A549 (cell line): ENCODE results near the gene VPS54. TPM values are rescaled to one million over a fixed set of nuclear protein-coding genes. Genes with fewer than 3 reads are reported as not detected.

Source experiments
- ATAC-seq, 2 experiments: fragments of 200-7000 bp in 1 of 2; fragments of >200 bp in 1 of 2; cut with Nextera tagmentation in 1 of 2; cut with Tn5 transposase in 1 of 2; 3 replicates each; pipeline versions ENCODE4 v1.8.0 to v1.9.1; 2018 to 2020; ENCODE audit warnings: mild to moderate bottlenecking in 1 of 2, moderate library complexity in 1 of 2
- CTCF ChIA-PET: fragments of 300-600 bp; sonication (Branson Sonifier 250); formaldehyde crosslinking; extraction: SDS; loops from one replicate; lab custom pipeline; 2021; ENCODE audit warnings: antibody characterized with exemption, inconsistent platforms; lab: Yijun Ruan, JAX
- POLR2A ChIA-PET: fragments of 350-600 bp; formaldehyde crosslinking; extraction: SDS; loops from one replicate; lab custom pipeline; 2021; ENCODE audit warnings: antibody characterized with exemption, inconsistent platforms; lab: Yijun Ruan, JAX
- DNase-seq, 2 experiments: peaks; one replicate each; pipeline versions ENCODE4 v3.0.0 to v3.0.0-alpha.2; 2011 to 2016; ENCODE audit warnings: low read depth in 1 of 2, low spot score in 1 of 2
- FAIRE-seq: peaks from 2 replicates; lab custom pipeline; 2011; peaks lifted over from hg19 to GRCh38; lab: Jason Lieb, UNC
- H3K27ac ChIP-seq, 2 experiments: fragments of >200 bp; sonication (Bioruptor Twin); formaldehyde crosslinking; 3 replicates each; pipeline ENCODE4 v1.5.1; 2016 to 2017
- H3K4me1 ChIP-seq: fragments of >200 bp; sonication (Bioruptor Twin); formaldehyde crosslinking; 3 replicates; pipeline ENCODE4 v1.6.1; 2016
- H3K4me2 ChIP-seq: fragments of >200 bp; sonication (Bioruptor Twin); formaldehyde crosslinking; 3 replicates; pipeline ENCODE4 v1.6.1; 2016
- H3K4me3 ChIP-seq: fragments of >200 bp; sonication (Bioruptor Twin); formaldehyde crosslinking; 3 replicates; pipeline ENCODE4 v1.5.1; 2016
- H3K9me3 ChIP-seq: fragments of >200 bp; sonication (Bioruptor Twin); formaldehyde crosslinking; 3 replicates; pipeline ENCODE4 v1.6.1; 2016
- ATOH8 ChIP-seq: fragments of 250-450 bp; sonication (Bioruptor Pico); IDR thresholded peaks from 2 replicates; pipeline ENCODE4 v1.5.0; 2020; ENCODE audit warnings: low read depth, mild to moderate bottlenecking, moderate library complexity
- CTCF ChIP-seq: fragments of >200 bp; sonication (Bioruptor Twin); formaldehyde crosslinking; IDR thresholded peaks from 3 replicates; pipeline ENCODE4 v1.5.1; 2016
- ELK1 ChIP-seq: fragments of 150-350 bp; IDR thresholded peaks from 2 replicates; pipeline ENCODE4 v1.6.1; 2014; ENCODE audit warnings: low read depth, mild to moderate bottlenecking, low read length
- EP300 ChIP-seq, 2 experiments: fragments of >200 bp; sonication (Bioruptor Twin); formaldehyde crosslinking; IDR thresholded peaks; 2 replicates in 1 of 2; 3 replicates in 1 of 2; pipeline ENCODE4 v1.6.1; 2016 to 2017
- FOSL2 ChIP-seq, 2 experiments: fragments of 450-650 bp in 1 of 2; fragments of >200 bp in 1 of 2; sonication (Bioruptor Twin) in 1 of 2; formaldehyde crosslinking; IDR thresholded peaks; 2 replicates each; pipeline versions ENCODE4 v1.5.0 to v1.6.1; 2016 to 2020; ENCODE audit warnings: mild to moderate bottlenecking in 1 of 2, moderate library complexity in 1 of 2
- FOXS1 ChIP-seq: fragments of 250-450 bp; sonication (Bioruptor Pico); IDR thresholded peaks from 2 replicates; pipeline ENCODE4 v1.5.0; 2020; ENCODE audit warnings: mild to moderate bottlenecking, moderate library complexity
- HEYL ChIP-seq: fragments of 250-450 bp; sonication (Bioruptor Pico); IDR thresholded peaks from 2 replicates; pipeline ENCODE4 v1.8.0; 2021; ENCODE audit warnings: mild to moderate bottlenecking, moderate library complexity
- HMGXB4 ChIP-seq: fragments of 250-450 bp; sonication (Bioruptor Pico); IDR thresholded peaks from 2 replicates; pipeline ENCODE4 v1.5.0; 2021; ENCODE audit warnings: mild to moderate bottlenecking, moderate library complexity, borderline replicate concordance
- HOXB13 ChIP-seq: fragments of 250-450 bp; sonication (Bioruptor Pico); IDR thresholded peaks from 2 replicates; pipeline ENCODE4 v1.5.0; 2020; ENCODE audit warnings: low read depth, mild to moderate bottlenecking, moderate library complexity
- KDM1A ChIP-seq: fragments of 200-600 bp; sonication (generic); IDR thresholded peaks from 2 replicates; pipeline ENCODE4 v1.6.1; 2016; ENCODE audit warnings: low read depth, mild to moderate bottlenecking
- MAZ ChIP-seq: fragments of 150-350 bp; IDR thresholded peaks from 2 replicates; pipeline ENCODE4 v1.6.1; 2014; ENCODE audit warnings: antibody characterized with exemption, low read depth, low read length, borderline replicate concordance
- NFE2L2 ChIP-seq: fragments of 150-350 bp; conservative IDR thresholded peaks from 2 replicates; pipeline ENCODE4 v1.6.1; 2014; ENCODE audit warnings: low read length
- NR3C1 ChIP-seq: fragments of >200 bp; sonication (Bioruptor Twin); formaldehyde crosslinking; IDR thresholded peaks from 3 replicates; pipeline ENCODE4 v1.6.1; 2017
- PBX3 ChIP-seq: IDR thresholded peaks from 2 replicates; pipeline ENCODE4 v1.6.1; 2012
- POLR2A ChIP-seq: IDR thresholded peaks from 2 replicates; pipeline ENCODE4 v1.6.1; 2012; ENCODE audit warnings: mild to moderate bottlenecking, low read length
- RARB ChIP-seq: fragments of 250-450 bp; sonication (Bioruptor Pico); IDR thresholded peaks from 2 replicates; pipeline ENCODE4 v1.8.0; 2021; ENCODE audit warnings: mild to moderate bottlenecking, moderate library complexity
- RCOR1 ChIP-seq: fragments of 150-350 bp; IDR thresholded peaks from 2 replicates; pipeline ENCODE4 v1.6.1; 2014; ENCODE audit warnings: antibody characterized with exemption, low read length, low read depth
- REST ChIP-seq: fragments of 200-600 bp; sonication (generic); IDR thresholded peaks from 2 replicates; pipeline ENCODE4 v1.6.1; 2016; ENCODE audit warnings: antibody characterized with exemption, mild to moderate bottlenecking, moderate library complexity
- RNF2 ChIP-seq: fragments of 200-600 bp; sonication (generic); IDR thresholded peaks from 2 replicates; pipeline ENCODE4 v1.6.1; 2016; ENCODE audit warnings: low read depth, mild to moderate bottlenecking, antibody characterized with exemption, moderate library complexity, borderline replicate concordance
- TFCP2L1 ChIP-seq: fragments of 250-450 bp; sonication (Bioruptor Pico); IDR thresholded peaks from 2 replicates; pipeline ENCODE4 v1.5.0; 2021; ENCODE audit warnings: mild to moderate bottlenecking
- ZC3H11A ChIP-seq: fragments of 450-650 bp; IDR thresholded peaks from 2 replicates; pipeline ENCODE4 v1.6.1; 2014; ENCODE audit warnings: antibody characterized with exemption, mild to moderate bottlenecking
- ZNF302 ChIP-seq: fragments of 250-450 bp; sonication (Bioruptor Pico); IDR thresholded peaks from 2 replicates; pipeline ENCODE4 v1.9.0; 2021; ENCODE audit warnings: inconsistent platforms, mild to moderate bottlenecking, moderate library complexity
- WGBS: methylation state at CpG from one replicate; pipeline ENCODE4 v1.1.6; 2017; ENCODE audit errors: missing lambda C conversion rate; 5-methylcytosine and 5-hydroxymethylcytosine counted together
- polyA plus RNA-seq, 4 experiments: library from polyadenylated mRNA; depleted of rRNA in 3 of 4; stranded (reverse); fragments of >200 nt; fragmentation: RNase III in 1 of 4; extraction: RNeasy Plus Mini Kit Qiagen cat#74134 plus additional on column Dnase treatment in 1 of 4; gene quantifications; 2 replicates in 3 of 4; 3 replicates in 1 of 4; pipeline ENCODE4 v1.2.3, GENCODE V29; 2011 to 2017

The VPS54 gene
- polyA plus RNA-seq, 2 of the 4 experiments (the other 2 are of a cell fraction) = 15.0 to 32.5 TPM

- TF ChIP-seq CTCF = no peak
- no peak for TF ChIP-seq NR3C1
- no peak for TF ChIP-seq FOSL2 (IDR thresholded peaks at IDR 0.05)
- no peak for TF ChIP-seq FOSL2 (CRISPR knock-in tag; IDR thresholded peaks at IDR 0.05)
- TF ChIP-seq FOXS1 (CRISPR knock-in tag) = no peak
- TF ChIP-seq EP300 (IDR thresholded peaks at IDR 0.05) = no peak
- TF ChIP-seq NFE2L2 = no peak
- no peak for TF ChIP-seq HOXB13 (CRISPR knock-in tag)
- no peak for TF ChIP-seq ZNF302 (CRISPR knock-in tag)
Observed at GRCh38 chr2:63865159-63865799, 153.9 kb downstream of the VPS54 start (continued).

GRCh38 chr2:63863707-63864106 lies 155.5 kb downstream of the VPS54 start:
- ChIA-PET CTCF (interaction anchor here (1.4 to 6.9 kb wide), 4 partner anchors 12 to 171 kb away, joined by 3 to 94 read pairs (median 38); partner anchors contain the start of gene UGP2), POLR2A (no interaction called here)
- Histone ChIP-seq H3K4me1 (peaks cover 35% of the 10 kb centered on the region), H3K4me2 (no peak overlapping the region), H3K9me3 (no peaks in the 10 kb centered on the region), H3K27ac (no peak overlapping the region), H3K4me3 (no peak overlapping the region)
- WGBS = 97% methylated on average over 1 of the region's 1 CpG
- no peak for TF ChIP-seq ZC3H11A
- no peak for TF ChIP-seq TFCP2L1
- no peak for TF ChIP-seq RARB (CRISPR knock-in tag)
- no peak for TF ChIP-seq HMGXB4
- no peak for TF ChIP-seq HOXB13 (CRISPR knock-in tag)
- TF ChIP-seq RNF2 = no peak
- TF ChIP-seq ELK1 = no peak
- no peak for TF ChIP-seq RCOR1
- no peak for TF ChIP-seq PBX3
- no peak for TF ChIP-seq HEYL (CRISPR knock-in tag)
- no peak for TF ChIP-seq ATOH8 (CRISPR knock-in tag)
- no peak for TF ChIP-seq MAZ
- TF ChIP-seq POLR2A = no peak
- no peak for TF ChIP-seq CTCF
- no peak for TF ChIP-seq REST
- TF ChIP-seq KDM1A = no peak
- no peak for DNase-seq
- ATAC-seq = no peak
- no peak for FAIRE-seq
